WERI-Rb-1 (cell line): ENCODE data around the gene TNN.
"Not testable (repeated sequence)": the region's sequence is repeated elsewhere in the genome, so short reads cannot be mapped to it uniquely, and the experiment has no call there.

ENCODE experiments used
- DNase-seq: peaks from one replicate; pipeline ENCODE4 v3.0.0-alpha.2; 2020
- H3K27ac ChIP-seq: fragments of 250-450 bp; sonication (Bioruptor Pico); 2 replicates; pipeline ENCODE4 v1.5.1; 2020; ENCODE audit warnings: mild to moderate bottlenecking, moderate library complexity
- H3K27me3 ChIP-seq: fragments of 250-450 bp; sonication (Bioruptor Pico); 2 replicates; pipeline ENCODE4 v1.5.1; 2021; ENCODE audit warnings: mild to moderate bottlenecking, low read depth, moderate library complexity; ENCODE audit not compliant: insufficient read depth, severe bottlenecking
- H3K36me3 ChIP-seq: fragments of 250-450 bp; sonication (Bioruptor Pico); 2 replicates; pipeline ENCODE4 v1.5.1; 2020; ENCODE audit warnings: mild to moderate bottlenecking, moderate library complexity
- H3K4me3 ChIP-seq: 2 replicates; pipeline ENCODE4 v1.5.1; 2011; ENCODE audit warnings: low read depth, mild to moderate bottlenecking, control low read depth, low read length
- H3K9me3 ChIP-seq: fragments of 250-450 bp; sonication (Bioruptor Pico); 2 replicates; pipeline ENCODE4 v1.5.1; 2021; ENCODE audit warnings: mild to moderate bottlenecking, moderate library complexity; ENCODE audit not compliant: severe bottlenecking
- TF ChIP-seq, protein P1 (sequence below): IDR thresholded peaks from 2 replicates; pipeline ENCODE4 v1.5.1; 2011; ENCODE audit warnings: low read depth, mild to moderate bottlenecking, control low read depth, inconsistent platforms, low read length

The TNN gene

DNA sequence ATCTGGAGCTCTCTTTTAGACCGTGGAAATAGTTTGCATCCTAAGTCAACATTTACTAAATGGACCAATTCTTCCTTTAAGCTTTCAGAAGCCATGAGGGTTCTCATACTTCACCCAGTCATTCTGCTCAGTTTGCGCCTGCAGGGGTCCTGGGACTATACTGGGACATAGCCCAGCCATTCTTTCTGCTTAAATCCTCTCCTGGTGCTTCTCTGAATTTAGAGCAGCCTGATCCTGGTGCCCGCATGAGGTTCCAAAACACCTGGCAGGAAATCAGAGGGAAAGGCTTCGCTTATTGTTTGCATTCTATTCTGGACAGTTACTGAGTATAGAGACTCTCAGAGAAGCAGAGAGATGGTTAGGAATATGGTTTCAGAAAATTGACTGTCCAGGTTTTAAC is 27.0 kb downstream of the TNN start:
- Histone ChIP-seq H3K27ac (no peak overlapping the region), H3K9me3 (no peaks in the 10 kb centered on the region), H3K27me3 (no peaks in the 10 kb centered on the region), H3K36me3 (no peaks in the 10 kb centered on the region), H3K4me3 (no peak overlapping the region)
- DNase-seq: no peak
- TF ChIP-seq, protein P1, sequence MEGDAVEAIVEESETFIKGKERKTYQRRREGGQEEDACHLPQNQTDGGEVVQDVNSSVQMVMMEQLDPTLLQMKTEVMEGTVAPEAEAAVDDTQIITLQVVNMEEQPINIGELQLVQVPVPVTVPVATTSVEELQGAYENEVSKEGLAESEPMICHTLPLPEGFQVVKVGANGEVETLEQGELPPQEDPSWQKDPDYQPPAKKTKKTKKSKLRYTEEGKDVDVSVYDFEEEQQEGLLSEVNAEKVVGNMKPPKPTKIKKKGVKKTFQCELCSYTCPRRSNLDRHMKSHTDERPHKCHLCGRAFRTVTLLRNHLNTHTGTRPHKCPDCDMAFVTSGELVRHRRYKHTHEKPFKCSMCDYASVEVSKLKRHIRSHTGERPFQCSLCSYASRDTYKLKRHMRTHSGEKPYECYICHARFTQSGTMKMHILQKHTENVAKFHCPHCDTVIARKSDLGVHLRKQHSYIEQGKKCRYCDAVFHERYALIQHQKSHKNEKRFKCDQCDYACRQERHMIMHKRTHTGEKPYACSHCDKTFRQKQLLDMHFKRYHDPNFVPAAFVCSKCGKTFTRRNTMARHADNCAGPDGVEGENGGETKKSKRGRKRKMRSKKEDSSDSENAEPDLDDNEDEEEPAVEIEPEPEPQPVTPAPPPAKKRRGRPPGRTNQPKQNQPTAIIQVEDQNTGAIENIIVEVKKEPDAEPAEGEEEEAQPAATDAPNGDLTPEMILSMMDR: no peak

DNA sequence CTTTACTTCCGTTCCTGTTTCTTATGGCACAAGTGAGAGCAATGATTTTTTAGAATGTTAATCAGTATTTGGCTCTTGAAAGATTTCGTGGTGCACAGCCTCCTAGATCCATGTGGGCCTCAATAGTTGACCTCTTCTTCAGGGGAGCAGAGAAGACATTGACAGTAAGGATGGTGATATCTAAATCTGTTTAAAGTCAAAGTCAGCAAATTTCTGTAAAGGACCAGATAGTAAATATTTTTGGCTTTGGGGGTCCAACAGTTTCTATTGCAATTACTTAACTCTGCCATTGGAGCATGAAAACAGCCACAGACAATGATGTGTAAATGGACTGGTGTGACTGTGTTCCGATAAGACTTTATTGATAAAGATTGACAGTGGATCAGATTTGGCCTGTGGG is 27.4 kb downstream of the TNN start:
- Histone ChIP-seq H3K4me3 (no peak overlapping the region), H3K27me3 (no peaks in the 10 kb centered on the region), H3K27ac (no peak overlapping the region), H3K9me3 (no peaks in the 10 kb centered on the region), H3K36me3 (no peaks in the 10 kb centered on the region)
- TF ChIP-seq, protein P1: no peak
- DNase-seq: no peak

GRCh38 chr1:175095978-175096607 is 28.5 kb downstream of the TNN start:
- Histone ChIP-seq H3K4me3 (no peak overlapping the region), H3K27me3 (no peaks in the 10 kb centered on the region), H3K36me3 (no peaks in the 10 kb centered on the region), H3K9me3 (no peaks in the 10 kb centered on the region), H3K27ac (no peak overlapping the region)
- TF ChIP-seq, protein P1: no peak
- no peak for DNase-seq

DNA sequence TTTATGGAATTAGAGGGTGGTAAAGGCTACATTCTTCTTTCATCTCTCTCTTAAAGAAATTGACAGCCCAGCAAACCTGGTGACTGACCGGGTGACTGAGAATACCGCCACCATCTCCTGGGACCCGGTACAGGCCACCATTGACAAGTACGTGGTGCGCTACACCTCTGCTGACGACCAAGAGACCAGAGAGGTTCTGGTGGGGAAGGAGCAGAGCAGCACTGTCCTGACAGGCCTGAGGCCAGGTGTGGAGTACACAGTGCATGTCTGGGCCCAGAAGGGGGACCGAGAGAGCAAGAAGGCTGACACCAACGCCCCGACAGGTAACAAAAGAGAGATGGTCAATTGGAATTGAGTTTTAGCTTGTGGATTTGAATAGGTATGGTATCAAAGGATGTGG is 29.7 kb downstream of the TNN start:
- no peaks in the 10 kb centered on the region for H3K9me3 ChIP-seq
- TF ChIP-seq, protein P1: no peak
- no peaks in the 10 kb centered on the region for H3K27me3 ChIP-seq
- DNase-seq: no peak
- H3K36me3 ChIP-seq: no peaks in the 10 kb centered on the region
- H3K4me3 ChIP-seq: no peak overlapping the region
- no peak overlapping the region for H3K27ac ChIP-seq

DNA sequence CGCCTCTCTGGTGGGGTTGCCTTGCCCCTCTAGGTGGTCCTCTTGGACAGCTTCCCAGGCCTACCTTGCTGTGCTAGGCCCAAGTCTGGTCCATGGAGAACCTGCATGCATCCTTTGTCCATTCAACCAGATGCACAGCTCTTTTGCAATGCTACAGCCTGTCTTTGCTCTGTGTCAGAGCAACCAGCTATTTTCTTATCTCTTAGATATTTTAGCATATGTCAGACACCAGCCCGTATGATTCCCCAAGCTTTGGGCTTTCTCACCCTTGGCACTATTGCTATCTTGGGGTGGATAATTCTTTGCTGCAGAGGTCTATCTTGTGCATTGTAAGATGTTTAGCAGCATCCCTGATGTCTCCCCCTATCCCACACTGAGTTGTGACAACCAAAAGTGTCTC is 32.3 kb downstream of the TNN start:
- no peak for DNase-seq
- no peak overlapping the region for H3K27ac ChIP-seq
- peaks cover 11% of the 10 kb centered on the region for H3K9me3 ChIP-seq
- TF ChIP-seq, protein P1: no peak
- no peaks in the 10 kb centered on the region for H3K27me3 ChIP-seq
- no peak overlapping the region for H3K4me3 ChIP-seq
- H3K36me3 ChIP-seq: no peaks in the 10 kb centered on the region

GRCh38 chr1:175102166-175102565 is 34.5 kb downstream of the TNN start:
- not testable (repeated sequence) for H3K4me3 ChIP-seq, H3K27me3 ChIP-seq, DNase-seq, H3K27ac ChIP-seq, H3K36me3 ChIP-seq
- peaks cover 11% of the 10 kb centered on the region for H3K9me3 ChIP-seq

DNA sequence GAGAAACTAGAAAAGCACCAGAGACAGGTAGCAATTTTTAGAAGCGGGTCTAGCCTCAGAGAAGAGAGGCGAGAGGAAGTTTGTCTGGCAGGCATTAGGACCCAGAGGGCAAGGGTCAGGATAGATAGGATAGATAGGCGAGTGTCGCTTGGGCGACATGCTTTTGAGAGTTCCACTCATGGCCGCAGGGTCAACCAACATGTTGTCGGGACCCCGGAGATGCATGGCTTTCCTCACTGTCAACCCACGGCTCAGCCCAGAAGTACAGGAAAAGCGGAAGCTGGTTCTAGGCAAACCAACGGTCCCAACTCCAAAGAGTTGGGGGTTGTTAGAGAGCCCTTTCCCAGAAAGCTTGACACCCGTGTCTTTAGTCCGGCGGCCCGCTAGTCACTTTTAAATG is 38.9 kb downstream of the TNN start:
- DNase-seq, H3K27ac ChIP-seq, H3K4me3 ChIP-seq, H3K36me3 ChIP-seq, H3K27me3 ChIP-seq: not testable (repeated sequence)
- H3K9me3 ChIP-seq: peaks cover 11% of the 10 kb centered on the region

- not testable (repeated sequence) for H3K27ac ChIP-seq, DNase-seq, H3K4me3 ChIP-seq, H3K36me3 ChIP-seq, H3K27me3 ChIP-seq
- peaks cover 12% of the 10 kb centered on the region for H3K9me3 ChIP-seq
These were observed 40.7 kb downstream of the TNN start for GRCh38 chr1:175108331-175108820.
